ENCODE measurements around the gene ERG. TPM values are rescaled to one million over a fixed set of nuclear protein-coding genes. Genes with fewer than 3 reads are reported as not detected.

Gene ERG
- total and polyA plus RNA-seq, 11 donors = 5.9 to 37.9 (median 15.4) TPM

- Histone ChIP-seq H3K36me3 (no peaks in the 10 kb centered on the region), H3K4me3 (no peak overlapping the region), H3K9me3 (no peaks in the 10 kb centered on the region), H3K27ac (peak overlapping the region in 1 of 12 donors; percentile 71), H3K27me3 (peaks cover 0 to 7% (median 0%) of the 10 kb centered on the region in 9 donors), H3K4me1 (peaks cover 0 to 34% (median 0%) of the 10 kb centered on the region in 12 donors)
- 45 to 51% (median 49%) methylated on average over 6 of the region's 6 CpGs for WGBS, 4 donors
- ATAC-seq (peak in 2 of 4 donors; percentile 54), DNase-seq (peak in 3 of 5 donors; percentile 28 to 51 (median 37))
- intact Hi-C loops (cut with DNase I) = loop anchor here (1.0 to 10.0 kb wide), 10 partner anchors 132 to 678 kb away; no protein-coding TSS in a partner anchor
- peak; percentile 57 to 79 (median 66) for TF ChIP-seq CTCF (IDR thresholded peaks at IDR 0.05)
- no peak for TF ChIP-seq POLR2A (IDR thresholded peaks at IDR 0.05)
These were observed 145.6 kb downstream of the ERG start for GRCh38 chr21:38352536-38353219.

- intact Hi-C loops (cut with DNase I) = loop anchor here (1.0 to 10.0 kb wide), 10 partner anchors 131 to 677 kb away; no protein-coding TSS in a partner anchor
- no peaks in the 10 kb centered on the region for H3K36me3 ChIP-seq
- peaks cover 0 to 7% (median 0%) of the 10 kb centered on the region in 9 donors for H3K27me3 ChIP-seq
- H3K4me3 ChIP-seq = no peak overlapping the region
- H3K27ac ChIP-seq = peak overlapping the region in 1 of 12 donors; percentile 71
- peaks cover 0 to 34% (median 0%) of the 10 kb centered on the region in 12 donors for H3K4me1 ChIP-seq
- TF ChIP-seq CTCF (IDR thresholded peaks at IDR 0.05) (no peak), POLR2A (IDR thresholded peaks at IDR 0.05) (no peak)
- 54 to 65% (median 58%) methylated on average over 10 of the region's 10 CpGs for WGBS, 4 donors
- DNase-seq (no peak), ATAC-seq (no peak)
- no peaks in the 10 kb centered on the region for H3K9me3 ChIP-seq
These were observed 146.2 kb downstream of the ERG start for GRCh38 chr21:38351961-38352521.

GRCh38 chr21:38351176-38351959, 146.9 kb downstream of the ERG start:
- intact Hi-C loops (cut with DNase I) = loop anchor here in 8 of 10 donors (5.0 to 10.0 kb wide), 5 partner anchors 134 to 677 kb away; no protein-coding TSS in a partner anchor
- no peak for DNase-seq
- no peaks in the 10 kb centered on the region for H3K36me3 ChIP-seq
- no peak overlapping the region for H3K4me3 ChIP-seq
- peaks cover 0 to 34% (median 0%) of the 10 kb centered on the region in 12 donors for H3K4me1 ChIP-seq
- ATAC-seq = no peak
- H3K27me3 ChIP-seq = peaks cover 0 to 7% (median 0%) of the 10 kb centered on the region in 9 donors
- TF ChIP-seq CTCF (IDR thresholded peaks at IDR 0.05) = no peak
- no peaks in the 10 kb centered on the region for H3K9me3 ChIP-seq
- peak overlapping the region in 1 of 12 donors; percentile 71 for H3K27ac ChIP-seq
- 82 to 85% (median 85%) methylated on average over 16 of the region's 16 CpGs for WGBS, 4 donors

All from heart left ventricle (tissue), 16 donors.